Suprapubic skin (tissue), 4 donors: ENCODE measurements around the gene ROBO2. TPM values are rescaled to one million over a fixed set of nuclear protein-coding genes. Genes with fewer than 3 reads are reported as not detected.

Experiments used
- DNase-seq, 2 donors: peaks; one replicate each; pipeline ENCODE4 v3.0.0-alpha.2; 2019; ENCODE audit warnings: low spot score in 2 of 2
- H3K27ac ChIP-seq: fragments of 200-600 bp; sonication (generic); one replicate; pipeline ENCODE4 v1.5.1; 2019
- H3K27me3 ChIP-seq: fragments of 200-600 bp; sonication (generic); one replicate; pipeline ENCODE4 v1.5.1; 2019
- H3K36me3 ChIP-seq: fragments of 200-600 bp; sonication (generic); one replicate; pipeline ENCODE4 v1.5.1; 2019
- H3K4me1 ChIP-seq: fragments of 200-600 bp; sonication (generic); one replicate; pipeline ENCODE4 v1.5.1; 2019
- H3K4me3 ChIP-seq: fragments of 200-600 bp; sonication (generic); one replicate; pipeline ENCODE4 v1.5.1; 2019; ENCODE audit warnings: mild to moderate bottlenecking
- H3K9me3 ChIP-seq: fragments of 200-600 bp; sonication (generic); one replicate; pipeline ENCODE4 v1.5.1; 2019
- CTCF ChIP-seq, 2 donors: fragments of 200-600 bp in 1 of 2; fragments of 450-650 bp in 1 of 2; sonication (generic) in 1 of 2; IDR thresholded peaks; one replicate each; pipeline ENCODE4 v1.5.1; 2016 to 2019; ENCODE audit warnings: antibody characterized with exemption in 2 of 2, mild to moderate bottlenecking in 1 of 2, moderate library complexity in 1 of 2
- EP300 ChIP-seq: sonication (generic); formaldehyde crosslinking; IDR thresholded peaks from one replicate; pipeline ENCODE4 v1.6.1; 2017; ENCODE audit warnings: antibody characterized with exemption
- POLR2A ChIP-seq, 2 donors: fragments of 450-650 bp; IDR thresholded peaks; one replicate each; pipeline ENCODE4 v1.6.1; 2017; ENCODE audit warnings: antibody characterized with exemption in 2 of 2, mild to moderate bottlenecking in 2 of 2, moderate library complexity in 2 of 2
- POLR2AphosphoS5 ChIP-seq, 3 donors: sonication (generic); formaldehyde crosslinking; IDR thresholded peaks; one replicate each; pipeline ENCODE4 v1.6.1; 2017; ENCODE audit warnings: antibody characterized with exemption in 3 of 3
- WGBS: methylation state at CpG from one replicate; pipeline ENCODE4 v1.1.5; 2018; 5-methylcytosine and 5-hydroxymethylcytosine counted together
- total RNA-seq, 4 donors: library from RNA; depleted of rRNA; stranded (reverse); fragments of >200 nt; gene quantifications; one replicate each; pipeline ENCODE4 v1.1.0, GENCODE V29; 2016

ROBO2 gene
- total RNA-seq, 4 donors from 2014 or later: 0.95 to 6.7 (median 2.2) TPM

- DNase-seq: no peak
- 75% methylated on average over 3 of the region's 3 CpGs for WGBS
- Histone ChIP-seq H3K9me3 (no peaks in the 10 kb centered on the region), H3K4me1 (no peaks in the 10 kb centered on the region), H3K27me3 (no peaks in the 10 kb centered on the region), H3K36me3 (no peaks in the 10 kb centered on the region), H3K4me3 (no peak overlapping the region), H3K27ac (no peak overlapping the region)
- TF ChIP-seq EP300: no peak
- TF ChIP-seq POLR2A (IDR thresholded peaks at IDR 0.05): no peak
- no peak for TF ChIP-seq POLR2AphosphoS5 (IDR thresholded peaks at IDR 0.05)
- TF ChIP-seq CTCF (IDR thresholded peaks at IDR 0.05): no peak
Observed at GRCh38 chr3:77577264-77577663, 537.4 kb downstream of the ROBO2 start.

GRCh38 chr3:77586216-77586615 is 546.3 kb downstream of the ROBO2 start:
- WGBS: 90% methylated on average over 4 of the region's 4 CpGs
- Histone ChIP-seq H3K9me3 (no peaks in the 10 kb centered on the region), H3K4me3 (no peak overlapping the region), H3K27me3 (no peaks in the 10 kb centered on the region), H3K36me3 (no peaks in the 10 kb centered on the region), H3K4me1 (no peaks in the 10 kb centered on the region), H3K27ac (no peak overlapping the region)
- no peak for DNase-seq
- TF ChIP-seq EP300 (no peak), POLR2A (IDR thresholded peaks at IDR 0.05) (no peak), CTCF (IDR thresholded peaks at IDR 0.05) (no peak), POLR2AphosphoS5 (IDR thresholded peaks at IDR 0.05) (no peak)

- DNase-seq: no peak
- Histone ChIP-seq H3K27ac (no peak overlapping the region), H3K36me3 (no peaks in the 10 kb centered on the region), H3K4me3 (no peak overlapping the region), H3K4me1 (no peaks in the 10 kb centered on the region), H3K27me3 (no peaks in the 10 kb centered on the region), H3K9me3 (no peaks in the 10 kb centered on the region)
- TF ChIP-seq EP300 (no peak), POLR2A (IDR thresholded peaks at IDR 0.05) (no peak), POLR2AphosphoS5 (IDR thresholded peaks at IDR 0.05) (no peak), CTCF (IDR thresholded peaks at IDR 0.05) (no peak)
- 93% methylated on average over 3 of the region's 3 CpGs for WGBS
Observed at GRCh38 chr3:77588863-77589262, 549.0 kb downstream of the ROBO2 start.

GRCh38 chr3:77590191-77590590 is 550.3 kb downstream of the ROBO2 start:
- Histone ChIP-seq H3K4me1 (no peaks in the 10 kb centered on the region), H3K27me3 (no peaks in the 10 kb centered on the region), H3K27ac (no peak overlapping the region), H3K4me3 (no peak overlapping the region), H3K9me3 (no peaks in the 10 kb centered on the region), H3K36me3 (no peaks in the 10 kb centered on the region)
- TF ChIP-seq CTCF (IDR thresholded peaks at IDR 0.05) (no peak), POLR2A (IDR thresholded peaks at IDR 0.05) (no peak), POLR2AphosphoS5 (IDR thresholded peaks at IDR 0.05) (no peak), EP300 (no peak)
- 91% methylated on average over 3 of the region's 3 CpGs for WGBS
- no peak for DNase-seq

- no peak for DNase-seq
- Histone ChIP-seq H3K27me3 (no peaks in the 10 kb centered on the region), H3K27ac (no peak overlapping the region), H3K4me1 (no peaks in the 10 kb centered on the region), H3K4me3 (no peak overlapping the region), H3K36me3 (no peaks in the 10 kb centered on the region), H3K9me3 (no peaks in the 10 kb centered on the region)
- 92% methylated on average over 2 of the region's 2 CpGs for WGBS
- TF ChIP-seq POLR2AphosphoS5 (IDR thresholded peaks at IDR 0.05) (no peak), CTCF (IDR thresholded peaks at IDR 0.05) (no peak), EP300 (no peak), POLR2A (IDR thresholded peaks at IDR 0.05) (no peak)
Observed at GRCh38 chr3:77595371-77595870, 555.5 kb downstream of the ROBO2 start.
